ENCODE data around the gene PMAIP1.

Gene PMAIP1

DNA sequence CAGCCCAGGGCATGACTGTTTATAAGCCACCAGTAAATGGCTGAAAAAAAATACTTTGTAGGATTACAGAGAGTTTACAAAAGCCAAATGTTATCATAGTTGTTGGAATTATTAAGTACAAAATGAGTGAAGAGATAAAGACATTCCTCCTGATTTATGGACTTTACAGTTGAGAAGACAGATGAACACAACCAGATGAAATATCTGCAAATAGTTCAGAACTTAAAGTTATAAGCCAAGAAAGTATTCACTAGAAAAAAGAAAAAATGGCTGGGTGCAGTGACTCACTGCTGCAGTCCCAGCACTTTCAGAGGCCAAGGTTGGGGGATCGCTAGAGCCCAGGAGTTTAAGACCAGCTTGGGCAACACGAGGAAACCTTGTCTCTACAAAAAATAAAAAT is 11.2 kb downstream of the PMAIP1 start:
- H4K8ac ChIP-seq (ENCODE audit: low read depth, low read length) = no peak overlapping the region
- no peak overlapping the region for H3K18ac ChIP-seq (ENCODE audit: low read length)
- no peak overlapping the region for H3K4me3 ChIP-seq (ENCODE audit: low read depth, low read length)
- peaks cover 0 to 2% of the 10 kb centered on the region in 2 experiments for H3K36me3 ChIP-seq (ENCODE audit: control insufficient read depth in 1 of 2, insufficient read depth in 2 of 2, low read length in 2 of 2)
- no peak overlapping the region for H3K14ac ChIP-seq (ENCODE audit: low read length)
- no peak overlapping the region for H4K12ac ChIP-seq (ENCODE audit: low read depth, low read length)
- no peak overlapping the region for H3K4me2 ChIP-seq (ENCODE audit: low read length)
- H2BK12ac ChIP-seq (ENCODE audit: low read length) = no peak overlapping the region
- H3K79me1 ChIP-seq (ENCODE audit: low read length) = no peaks in the 10 kb centered on the region
- no peak overlapping the region for H3K9ac ChIP-seq (ENCODE audit: low read length)
- H3K4ac ChIP-seq (ENCODE audit: low read depth, low read length) = no peak overlapping the region
- no peak overlapping the region for H3K27ac ChIP-seq (ENCODE audit: low read depth, low read length)
- no peak overlapping the region for H2AFZ ChIP-seq (ENCODE audit: insufficient read depth, low read length, poor library complexity)
- no peak overlapping the region for H3K23ac ChIP-seq (ENCODE audit: low read length)
- H2BK120ac ChIP-seq (ENCODE audit: insufficient read depth, low read length, poor library complexity) = no peak overlapping the region
- no peaks in the 10 kb centered on the region for H3K27me3 ChIP-seq (ENCODE audit: insufficient read depth, low read length)
- DNase-seq = no peak
- WGBS (ENCODE audit: extremely low coverage, insufficient coverage, insufficient read length) = no CpG with 5 or more reads among the region's 2 CpGs
- H4K91ac ChIP-seq (ENCODE audit: low read depth, low read length) = no peak overlapping the region
- no peaks in the 10 kb centered on the region for H3K79me2 ChIP-seq (ENCODE audit: control insufficient read depth, insufficient read depth, low read length, poor library complexity)
- no peak overlapping the region for H2AK5ac ChIP-seq (ENCODE audit: low read length)
- H3K9me3 ChIP-seq (ENCODE audit: insufficient read depth, low read depth, low read length) = no peaks in the 10 kb centered on the region
- no peaks in the 10 kb centered on the region for H3K4me1 ChIP-seq (ENCODE audit: control insufficient read depth in 1 of 2, insufficient read depth in 2 of 2, low read length in 2 of 2)
- H2BK5ac ChIP-seq (ENCODE audit: low read depth, low read length, poor library complexity) = no peak overlapping the region

DNA sequence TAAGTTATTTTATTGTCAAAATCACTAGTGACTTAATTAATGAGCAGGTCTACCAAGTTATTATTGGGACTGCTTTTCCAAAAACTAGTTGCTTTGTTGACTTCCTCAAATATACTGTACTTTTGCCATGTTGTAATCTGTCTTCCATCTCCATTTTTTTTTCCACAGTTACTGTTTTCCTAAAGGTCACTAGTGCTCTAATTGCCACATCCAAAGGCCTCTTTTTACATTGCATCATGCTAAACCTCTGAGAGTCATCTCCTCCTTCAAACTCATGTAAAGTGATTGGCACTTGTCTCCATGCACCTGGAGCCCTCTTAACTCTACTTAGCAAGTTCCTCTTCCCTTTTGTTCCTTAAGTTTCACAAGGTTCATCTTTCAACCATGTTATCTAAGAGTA is 11.8 kb downstream of the PMAIP1 start:
- H3K27me3 ChIP-seq (ENCODE audit: insufficient read depth, low read length) = no peaks in the 10 kb centered on the region
- H3K18ac ChIP-seq (ENCODE audit: low read length) = no peak overlapping the region
- H2AK5ac ChIP-seq (ENCODE audit: low read length) = no peak overlapping the region
- no peaks in the 10 kb centered on the region for H3K9me3 ChIP-seq (ENCODE audit: insufficient read depth, low read depth, low read length)
- no peak overlapping the region for H3K4me3 ChIP-seq (ENCODE audit: low read depth, low read length)
- H3K36me3 ChIP-seq (ENCODE audit: control insufficient read depth in 1 of 2, insufficient read depth in 2 of 2, low read length in 2 of 2) = peaks cover 0 to 2% of the 10 kb centered on the region in 2 experiments
- no peak overlapping the region for H3K27ac ChIP-seq (ENCODE audit: low read depth, low read length)
- H3K14ac ChIP-seq (ENCODE audit: low read length) = no peak overlapping the region
- H3K23ac ChIP-seq (ENCODE audit: low read length) = no peak overlapping the region
- H3K79me1 ChIP-seq (ENCODE audit: low read length) = no peaks in the 10 kb centered on the region
- H2BK5ac ChIP-seq (ENCODE audit: low read depth, low read length, poor library complexity) = no peak overlapping the region
- H3K79me2 ChIP-seq (ENCODE audit: control insufficient read depth, insufficient read depth, low read length, poor library complexity) = no peaks in the 10 kb centered on the region
- no peak overlapping the region for H2BK120ac ChIP-seq (ENCODE audit: insufficient read depth, low read length, poor library complexity)
- no peak overlapping the region for H2BK12ac ChIP-seq (ENCODE audit: low read length)
- no peak overlapping the region for H4K91ac ChIP-seq (ENCODE audit: low read depth, low read length)
- no peak overlapping the region for H4K12ac ChIP-seq (ENCODE audit: low read depth, low read length)
- H3K9ac ChIP-seq (ENCODE audit: low read length) = no peak overlapping the region
- DNase-seq = peak in 1 of 2 donors; percentile 27
- no peak overlapping the region for H3K4me2 ChIP-seq (ENCODE audit: low read length)
- H3K4me1 ChIP-seq (ENCODE audit: control insufficient read depth in 1 of 2, insufficient read depth in 2 of 2, low read length in 2 of 2) = no peaks in the 10 kb centered on the region
- no peak overlapping the region for H4K8ac ChIP-seq (ENCODE audit: low read depth, low read length)
- H3K4ac ChIP-seq (ENCODE audit: low read depth, low read length) = no peak overlapping the region
- H2AFZ ChIP-seq (ENCODE audit: insufficient read depth, low read length, poor library complexity) = no peak overlapping the region

DNA sequence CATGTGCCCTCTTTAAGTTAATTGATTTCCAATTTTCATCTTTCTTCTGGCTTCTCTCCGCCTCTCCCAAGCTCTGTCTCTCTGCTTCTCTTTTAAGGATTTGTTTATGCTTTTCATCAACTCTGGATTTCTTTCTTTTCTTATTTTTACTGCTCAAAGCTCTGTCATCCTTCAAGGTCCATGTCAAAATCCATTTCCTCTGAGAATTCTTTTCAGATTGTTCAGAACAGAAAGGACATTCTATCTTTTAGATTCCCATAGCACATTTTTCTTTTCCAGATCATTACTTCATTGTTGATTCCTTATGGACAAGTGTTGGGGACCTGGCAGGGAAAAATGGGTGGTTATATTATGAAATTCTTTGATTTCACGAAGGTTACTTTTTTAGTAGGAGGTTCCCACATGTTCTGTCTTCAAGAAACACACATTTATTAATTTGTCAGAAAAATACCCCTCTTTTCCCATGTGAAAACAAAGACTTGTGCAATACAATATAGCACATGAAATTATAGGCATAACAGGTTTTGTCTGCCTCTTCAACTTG is 12.3 kb downstream of the PMAIP1 start:
- Histone ChIP-seq H3K18ac (ENCODE audit: low read length) (no peak overlapping the region), H3K9me3 (ENCODE audit: insufficient read depth, low read depth, low read length) (no peaks in the 10 kb centered on the region), H3K9ac (ENCODE audit: low read length) (no peak overlapping the region), H4K91ac (ENCODE audit: low read depth, low read length) (no peak overlapping the region), H3K23ac (ENCODE audit: low read length) (no peak overlapping the region), H2BK12ac (ENCODE audit: low read length) (no peak overlapping the region), H2BK120ac (ENCODE audit: insufficient read depth, low read length, poor library complexity) (no peak overlapping the region), H3K4me3 (ENCODE audit: low read depth, low read length) (no peak overlapping the region), H2AK5ac (ENCODE audit: low read length) (no peak overlapping the region), H3K14ac (ENCODE audit: low read length) (no peak overlapping the region), H3K27ac (ENCODE audit: low read depth, low read length) (no peak overlapping the region), H2AFZ (ENCODE audit: insufficient read depth, low read length, poor library complexity) (no peak overlapping the region), H3K4me1 (ENCODE audit: control insufficient read depth in 1 of 2, insufficient read depth in 2 of 2, low read length in 2 of 2) (peaks cover 0 to 2% of the 10 kb centered on the region in 2 experiments), H3K36me3 (ENCODE audit: control insufficient read depth in 1 of 2, insufficient read depth in 2 of 2, low read length in 2 of 2) (peaks cover 0 to 2% of the 10 kb centered on the region in 2 experiments), H3K79me1 (ENCODE audit: low read length) (no peaks in the 10 kb centered on the region), H3K79me2 (ENCODE audit: control insufficient read depth, insufficient read depth, low read length, poor library complexity) (no peaks in the 10 kb centered on the region), H3K4ac (ENCODE audit: low read depth, low read length) (no peak overlapping the region), H2BK5ac (ENCODE audit: low read depth, low read length, poor library complexity) (no peak overlapping the region), H4K8ac (ENCODE audit: low read depth, low read length) (no peak overlapping the region), H3K4me2 (ENCODE audit: low read length) (no peak overlapping the region), H4K12ac (ENCODE audit: low read depth, low read length) (no peak overlapping the region), H3K27me3 (ENCODE audit: insufficient read depth, low read length) (no peaks in the 10 kb centered on the region)
- no CpG with 5 or more reads among the region's 2 CpGs for WGBS (ENCODE audit: extremely low coverage, insufficient coverage, insufficient read length)
- DNase-seq = no peak

DNA sequence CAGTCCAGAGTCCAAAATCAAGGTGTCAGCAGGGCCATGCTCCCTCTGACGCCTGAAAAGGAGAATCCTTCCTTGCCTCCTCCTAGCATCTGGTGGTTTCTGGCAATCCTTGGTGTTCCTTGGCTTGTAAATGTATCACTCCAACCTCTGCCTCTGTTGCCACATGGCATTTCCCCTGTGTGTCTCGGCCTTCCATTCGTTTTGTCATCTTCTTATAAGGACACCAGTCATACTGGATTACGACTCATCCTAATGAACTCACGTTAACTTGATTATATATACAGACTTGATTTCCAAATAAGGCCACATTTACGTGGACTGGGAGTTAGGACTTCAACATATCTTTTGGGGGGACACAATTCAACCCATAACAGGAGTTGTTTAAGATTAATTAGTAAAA is 15.8 kb downstream of the PMAIP1 start:
- Histone ChIP-seq H3K4me1 (ENCODE audit: control insufficient read depth in 1 of 2, insufficient read depth in 2 of 2, low read length in 2 of 2) (peaks cover 7 to 9% of the 10 kb centered on the region in 2 experiments), H4K91ac (ENCODE audit: low read depth, low read length) (no peak overlapping the region), H2BK5ac (ENCODE audit: low read depth, low read length, poor library complexity) (no peak overlapping the region), H3K23ac (ENCODE audit: low read length) (no peak overlapping the region), H3K18ac (ENCODE audit: low read length) (no peak overlapping the region), H3K4ac (ENCODE audit: low read depth, low read length) (no peak overlapping the region), H3K27me3 (ENCODE audit: insufficient read depth, low read length) (no peaks in the 10 kb centered on the region), H3K79me2 (ENCODE audit: control insufficient read depth, insufficient read depth, low read length, poor library complexity) (no peaks in the 10 kb centered on the region), H3K9me3 (ENCODE audit: insufficient read depth, low read depth, low read length) (no peaks in the 10 kb centered on the region), H2BK120ac (ENCODE audit: insufficient read depth, low read length, poor library complexity) (no peak overlapping the region), H2BK12ac (ENCODE audit: low read length) (no peak overlapping the region), H4K12ac (ENCODE audit: low read depth, low read length) (no peak overlapping the region), H3K9ac (ENCODE audit: low read length) (no peak overlapping the region), H3K4me2 (ENCODE audit: low read length) (no peak overlapping the region), H3K36me3 (ENCODE audit: control insufficient read depth in 1 of 2, insufficient read depth in 2 of 2, low read length in 2 of 2) (no peaks in the 10 kb centered on the region), H2AFZ (ENCODE audit: insufficient read depth, low read length, poor library complexity) (no peak overlapping the region), H2AK5ac (ENCODE audit: low read length) (no peak overlapping the region), H3K14ac (ENCODE audit: low read length) (no peak overlapping the region), H3K27ac (ENCODE audit: low read depth, low read length) (no peak overlapping the region), H3K4me3 (ENCODE audit: low read depth, low read length) (no peak overlapping the region), H4K8ac (ENCODE audit: low read depth, low read length) (no peak overlapping the region), H3K79me1 (ENCODE audit: low read length) (peaks cover 2% of the 10 kb centered on the region)
- DNase-seq = no peak
- WGBS (ENCODE audit: extremely low coverage, insufficient coverage, insufficient read length) = no CpG with 5 or more reads among the region's 6 CpGs
